HL-60 (cell line): ENCODE data around the gene MEX3A.
A peak's percentile ranks its signal among the peaks of the same experiment; 100 is the strongest.

Experiments
- CTCF ChIP-seq: IDR thresholded peaks from one replicate; pipeline ENCODE4 v1.5.1; 2011; ENCODE audit warnings: low read length, control low read depth, inconsistent platforms; ENCODE audit not compliant: insufficient read depth
- GABPA ChIP-seq: IDR thresholded peaks from 2 replicates; pipeline ENCODE4 v1.6.1; 2012; ENCODE audit warnings: low read depth
- POLR2AphosphoS5 ChIP-seq: IDR thresholded peaks from 2 replicates; pipeline ENCODE4 v1.6.1; 2012; ENCODE audit warnings: low read depth
- SPI1 ChIP-seq: IDR thresholded peaks from 2 replicates; pipeline ENCODE4 v1.6.1; 2012; ENCODE audit warnings: low read depth, mild to moderate bottlenecking, borderline replicate concordance
- TF ChIP-seq, protein P1 (sequence below): IDR thresholded peaks from 2 replicates; pipeline ENCODE4 v1.6.1; 2012; ENCODE audit warnings: low read depth; ENCODE audit not compliant: insufficient replicate concordance

DNA sequence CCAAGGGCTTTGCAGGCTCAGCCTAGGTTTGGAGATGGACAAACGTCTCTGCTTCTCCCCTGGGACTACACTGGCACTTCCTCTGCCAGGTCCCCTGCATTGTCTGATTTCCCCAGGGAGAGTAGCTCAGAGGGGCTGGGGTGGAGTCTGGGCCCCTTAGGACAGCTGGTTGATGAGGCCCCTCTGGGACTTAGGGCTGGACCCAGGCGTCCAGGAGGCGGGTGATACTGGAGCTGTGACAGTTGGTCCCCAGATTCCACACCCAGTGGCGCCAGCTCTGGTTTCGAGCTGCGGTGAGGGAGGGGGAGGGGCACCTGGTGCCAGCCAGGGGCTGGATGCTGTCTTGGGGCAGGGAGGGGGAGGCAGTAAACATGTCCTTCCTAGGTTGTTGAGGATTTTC lies 7.4 kb upstream of the MEX3A start:
- TF ChIP-seq CTCF (no peak), POLR2AphosphoS5 (no peak), SPI1 (peak; percentile 69), GABPA (no peak)
- TF ChIP-seq, protein P1, sequence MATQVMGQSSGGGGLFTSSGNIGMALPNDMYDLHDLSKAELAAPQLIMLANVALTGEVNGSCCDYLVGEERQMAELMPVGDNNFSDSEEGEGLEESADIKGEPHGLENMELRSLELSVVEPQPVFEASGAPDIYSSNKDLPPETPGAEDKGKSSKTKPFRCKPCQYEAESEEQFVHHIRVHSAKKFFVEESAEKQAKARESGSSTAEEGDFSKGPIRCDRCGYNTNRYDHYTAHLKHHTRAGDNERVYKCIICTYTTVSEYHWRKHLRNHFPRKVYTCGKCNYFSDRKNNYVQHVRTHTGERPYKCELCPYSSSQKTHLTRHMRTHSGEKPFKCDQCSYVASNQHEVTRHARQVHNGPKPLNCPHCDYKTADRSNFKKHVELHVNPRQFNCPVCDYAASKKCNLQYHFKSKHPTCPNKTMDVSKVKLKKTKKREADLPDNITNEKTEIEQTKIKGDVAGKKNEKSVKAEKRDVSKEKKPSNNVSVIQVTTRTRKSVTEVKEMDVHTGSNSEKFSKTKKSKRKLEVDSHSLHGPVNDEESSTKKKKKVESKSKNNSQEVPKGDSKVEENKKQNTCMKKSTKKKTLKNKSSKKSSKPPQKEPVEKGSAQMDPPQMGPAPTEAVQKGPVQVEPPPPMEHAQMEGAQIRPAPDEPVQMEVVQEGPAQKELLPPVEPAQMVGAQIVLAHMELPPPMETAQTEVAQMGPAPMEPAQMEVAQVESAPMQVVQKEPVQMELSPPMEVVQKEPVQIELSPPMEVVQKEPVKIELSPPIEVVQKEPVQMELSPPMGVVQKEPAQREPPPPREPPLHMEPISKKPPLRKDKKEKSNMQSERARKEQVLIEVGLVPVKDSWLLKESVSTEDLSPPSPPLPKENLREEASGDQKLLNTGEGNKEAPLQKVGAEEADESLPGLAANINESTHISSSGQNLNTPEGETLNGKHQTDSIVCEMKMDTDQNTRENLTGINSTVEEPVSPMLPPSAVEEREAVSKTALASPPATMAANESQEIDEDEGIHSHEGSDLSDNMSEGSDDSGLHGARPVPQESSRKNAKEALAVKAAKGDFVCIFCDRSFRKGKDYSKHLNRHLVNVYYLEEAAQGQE, result no peak
